ENCODE data around the gene GRB10.

Gene GRB10

DNA sequence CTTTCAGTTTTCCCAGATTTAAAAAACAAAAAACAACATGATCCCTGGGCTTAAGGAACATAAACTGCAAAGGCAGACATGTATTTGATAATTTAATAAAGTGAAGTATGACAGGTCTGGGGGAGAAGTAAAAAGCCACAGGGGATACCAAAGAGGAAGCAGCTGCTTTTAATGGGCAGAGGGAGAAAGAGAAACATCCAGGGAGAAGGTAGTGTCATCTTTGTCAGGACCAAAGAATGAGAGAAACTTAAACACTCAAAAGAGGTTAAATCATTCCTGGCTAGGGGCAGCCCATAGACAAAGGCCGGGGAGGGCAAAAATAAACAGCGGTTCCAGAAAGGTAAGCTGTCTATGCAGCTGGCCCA is 94.5 kb downstream of the GRB10 start:
- no peak overlapping the region for H3K27ac ChIP-seq (ENCODE audit: low read depth, low read length)
- H3K36me3 ChIP-seq (ENCODE audit: control insufficient read depth, insufficient read depth, low read length): peaks cover 15% of the 10 kb centered on the region
- no peak overlapping the region for H3K4me3 ChIP-seq (ENCODE audit: low read depth, low read length)
- H3K4me1 ChIP-seq (ENCODE audit: control insufficient read depth, insufficient read depth, low read length): no peaks in the 10 kb centered on the region
- H3K9me3 ChIP-seq (ENCODE audit: control insufficient read depth, insufficient read depth, low read depth, low read length): no peaks in the 10 kb centered on the region
- no peaks in the 10 kb centered on the region for H3K27me3 ChIP-seq (ENCODE audit: control insufficient read depth, insufficient read depth, low read length)
- no peak overlapping the region for H3K9ac ChIP-seq (ENCODE audit: low read length)

- Histone ChIP-seq H3K4me3 (ENCODE audit: low read depth, low read length) (no peak overlapping the region), H3K9me3 (ENCODE audit: control insufficient read depth, insufficient read depth, low read depth, low read length) (no peaks in the 10 kb centered on the region), H3K36me3 (ENCODE audit: control insufficient read depth, insufficient read depth, low read length) (peaks cover 15% of the 10 kb centered on the region), H3K9ac (ENCODE audit: low read length) (no peak overlapping the region), H3K4me1 (ENCODE audit: control insufficient read depth, insufficient read depth, low read length) (no peaks in the 10 kb centered on the region), H3K27me3 (ENCODE audit: control insufficient read depth, insufficient read depth, low read length) (no peaks in the 10 kb centered on the region), H3K27ac (ENCODE audit: low read depth, low read length) (no peak overlapping the region)
Measured at GRCh38 chr7:50687575-50688225, 95.0 kb downstream of the GRB10 start.

- Histone ChIP-seq H3K27ac (ENCODE audit: low read depth, low read length) (no peak overlapping the region), H3K36me3 (ENCODE audit: control insufficient read depth, insufficient read depth, low read length) (peaks cover 15% of the 10 kb centered on the region)
Measured at GRCh38 chr7:50687096-50687495, 95.6 kb downstream of the GRB10 start.

GRCh38 chr7:50685135-50686065 is 97.3 kb downstream of the GRB10 start:
- H3K27ac ChIP-seq (ENCODE audit: low read depth, low read length): no peak overlapping the region
- peaks cover 15% of the 10 kb centered on the region for H3K36me3 ChIP-seq (ENCODE audit: control insufficient read depth, insufficient read depth, low read length)
- no peaks in the 10 kb centered on the region for H3K9me3 ChIP-seq (ENCODE audit: control insufficient read depth, insufficient read depth, low read depth, low read length)
- no peaks in the 10 kb centered on the region for H3K27me3 ChIP-seq (ENCODE audit: control insufficient read depth, insufficient read depth, low read length)
- H3K4me3 ChIP-seq (ENCODE audit: low read depth, low read length): no peak overlapping the region
- H3K9ac ChIP-seq (ENCODE audit: low read length): no peak overlapping the region
- H3K4me1 ChIP-seq (ENCODE audit: control insufficient read depth, insufficient read depth, low read length): peaks cover 15% of the 10 kb centered on the region

More at GRCh38 chr7:50687096-50687495, 95.6 kb downstream of the GRB10 start:
- H3K9me3 ChIP-seq (ENCODE audit: control insufficient read depth, insufficient read depth, low read depth, low read length): no peaks in the 10 kb centered on the region
- H3K27me3 ChIP-seq (ENCODE audit: control insufficient read depth, insufficient read depth, low read length): no peaks in the 10 kb centered on the region
- H3K4me3 ChIP-seq (ENCODE audit: low read depth, low read length): no peak overlapping the region
- peaks cover 2% of the 10 kb centered on the region; the same call in 1 of the 2 replicates for H3K4me1 ChIP-seq (ENCODE audit: control insufficient read depth, insufficient read depth, low read length)
- no peak overlapping the region for H3K9ac ChIP-seq (ENCODE audit: low read length)

GRCh38 chr7:50684713-50685075 is 98.0 kb downstream of the GRB10 start:
- Histone ChIP-seq H3K9ac (ENCODE audit: low read length) (no peak overlapping the region), H3K9me3 (ENCODE audit: control insufficient read depth, insufficient read depth, low read depth, low read length) (no peaks in the 10 kb centered on the region), H3K27ac (ENCODE audit: low read depth, low read length) (no peak overlapping the region), H3K4me1 (ENCODE audit: control insufficient read depth, insufficient read depth, low read length) (peaks cover 15% of the 10 kb centered on the region), H3K4me3 (ENCODE audit: low read depth, low read length) (no peak overlapping the region), H3K27me3 (ENCODE audit: control insufficient read depth, insufficient read depth, low read length) (no peaks in the 10 kb centered on the region), H3K36me3 (ENCODE audit: control insufficient read depth, insufficient read depth, low read length) (peaks cover 15% of the 10 kb centered on the region)

GRCh38 chr7:50684011-50684712 is 98.5 kb downstream of the GRB10 start:
- H3K36me3 ChIP-seq (ENCODE audit: control insufficient read depth, insufficient read depth, low read length): peaks cover 12% of the 10 kb centered on the region
- H3K9ac ChIP-seq (ENCODE audit: low read length): no peak overlapping the region
- no peak overlapping the region for H3K4me3 ChIP-seq (ENCODE audit: low read depth, low read length)
- H3K27ac ChIP-seq (ENCODE audit: low read depth, low read length): no peak overlapping the region
- peaks cover 15% of the 10 kb centered on the region for H3K4me1 ChIP-seq (ENCODE audit: control insufficient read depth, insufficient read depth, low read length)
- H3K9me3 ChIP-seq (ENCODE audit: control insufficient read depth, insufficient read depth, low read depth, low read length): no peaks in the 10 kb centered on the region
- no peaks in the 10 kb centered on the region for H3K27me3 ChIP-seq (ENCODE audit: control insufficient read depth, insufficient read depth, low read length)

DNA sequence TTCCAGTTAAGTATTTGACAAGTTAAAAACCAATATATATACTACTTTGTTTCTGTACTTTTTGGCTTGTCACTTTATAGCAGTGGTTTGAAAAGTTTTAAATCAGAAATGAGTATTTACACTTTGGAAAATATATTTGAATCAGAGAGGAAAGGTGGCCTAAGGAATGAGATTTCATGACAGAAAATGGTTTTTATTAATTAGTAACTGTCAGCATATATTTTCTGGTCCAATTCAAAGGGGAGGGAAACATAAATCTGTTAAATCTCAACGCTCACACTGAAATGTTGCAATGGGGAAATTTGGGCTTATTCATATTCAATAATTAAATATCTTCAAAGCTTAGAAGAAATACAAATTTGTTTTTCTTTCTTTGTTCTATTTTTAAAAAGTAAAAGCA is 100.1 kb downstream of the GRB10 start:
- H3K27ac ChIP-seq (ENCODE audit: low read depth, low read length): no peak overlapping the region

GRCh38 chr7:50682079-50682478 is 100.6 kb downstream of the GRB10 start:
- no peak overlapping the region for H3K4me3 ChIP-seq (ENCODE audit: low read depth, low read length)
- no peaks in the 10 kb centered on the region for H3K9me3 ChIP-seq (ENCODE audit: control insufficient read depth, insufficient read depth, low read depth, low read length)
- peaks cover under 1% of the 10 kb centered on the region; the same call in 1 of the 2 replicates for H3K36me3 ChIP-seq (ENCODE audit: control insufficient read depth, insufficient read depth, low read length)
- no peak overlapping the region for H3K27ac ChIP-seq (ENCODE audit: low read depth, low read length)
- no peaks in the 10 kb centered on the region for H3K27me3 ChIP-seq (ENCODE audit: control insufficient read depth, insufficient read depth, low read length)
- peaks cover 21% of the 10 kb centered on the region for H3K4me1 ChIP-seq (ENCODE audit: control insufficient read depth, insufficient read depth, low read length)
- no peak overlapping the region for H3K9ac ChIP-seq (ENCODE audit: low read length)

More for the DNA sequence above, 100.1 kb downstream of the GRB10 start:
- peaks cover 17% of the 10 kb centered on the region for H3K4me1 ChIP-seq (ENCODE audit: control insufficient read depth, insufficient read depth, low read length)
- no peak overlapping the region for H3K4me3 ChIP-seq (ENCODE audit: low read depth, low read length)
- H3K9ac ChIP-seq (ENCODE audit: low read length): no peak overlapping the region
- no peaks in the 10 kb centered on the region for H3K27me3 ChIP-seq (ENCODE audit: control insufficient read depth, insufficient read depth, low read length)
- H3K9me3 ChIP-seq (ENCODE audit: control insufficient read depth, insufficient read depth, low read depth, low read length): no peaks in the 10 kb centered on the region
- H3K36me3 ChIP-seq (ENCODE audit: control insufficient read depth, insufficient read depth, low read length): peaks cover 5% of the 10 kb centered on the region

DNA sequence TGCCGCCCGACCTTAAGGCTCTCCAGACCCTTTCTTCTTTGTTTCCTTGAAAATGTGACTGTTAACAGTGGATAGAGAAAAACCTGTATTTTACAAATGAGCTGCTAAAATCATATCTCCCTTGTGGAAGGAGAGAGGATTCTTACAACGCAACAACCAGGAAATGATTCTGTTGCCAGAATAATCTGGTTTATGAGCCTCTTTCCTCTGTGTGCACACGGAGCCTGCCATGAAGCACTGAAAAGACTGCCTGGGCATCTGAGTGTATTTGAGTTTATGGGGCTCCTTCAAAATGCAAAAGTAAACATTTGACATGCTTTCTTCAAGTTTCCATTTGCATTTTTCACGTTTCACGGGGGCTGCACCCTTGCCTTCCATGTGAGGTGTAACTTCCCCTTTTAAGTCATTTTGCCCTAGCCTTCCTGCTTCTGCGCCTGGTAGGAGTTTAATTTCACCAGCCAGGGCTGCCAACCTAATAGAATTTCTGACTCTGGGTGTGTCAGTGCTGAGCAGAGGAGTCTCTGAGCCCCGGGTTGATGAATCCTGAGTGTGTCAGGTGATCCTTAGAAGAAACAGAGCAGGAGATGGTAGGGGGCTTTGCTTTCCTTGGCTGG is 101.2 kb downstream of the GRB10 start:
- H3K9ac ChIP-seq (ENCODE audit: low read length): no peak overlapping the region
- peaks cover 21% of the 10 kb centered on the region for H3K4me1 ChIP-seq (ENCODE audit: control insufficient read depth, insufficient read depth, low read length)
- no peaks in the 10 kb centered on the region for H3K9me3 ChIP-seq (ENCODE audit: control insufficient read depth, insufficient read depth, low read depth, low read length)
- no peak overlapping the region for H3K4me3 ChIP-seq (ENCODE audit: low read depth, low read length)
- no peaks in the 10 kb centered on the region for H3K27me3 ChIP-seq (ENCODE audit: control insufficient read depth, insufficient read depth, low read length)
- no peak overlapping the region for H3K27ac ChIP-seq (ENCODE audit: low read depth, low read length)
- no peaks in the 10 kb centered on the region for H3K36me3 ChIP-seq (ENCODE audit: control insufficient read depth, insufficient read depth, low read length)

- Histone ChIP-seq H3K4me3 (ENCODE audit: low read depth, low read length) (no peak overlapping the region), H3K27ac (ENCODE audit: low read depth, low read length) (no peak overlapping the region), H3K4me1 (ENCODE audit: control insufficient read depth, insufficient read depth, low read length) (peaks cover 21% of the 10 kb centered on the region), H3K27me3 (ENCODE audit: control insufficient read depth, insufficient read depth, low read length) (no peaks in the 10 kb centered on the region), H3K9me3 (ENCODE audit: control insufficient read depth, insufficient read depth, low read depth, low read length) (no peaks in the 10 kb centered on the region), H3K9ac (ENCODE audit: low read length) (no peak overlapping the region), H3K36me3 (ENCODE audit: control insufficient read depth, insufficient read depth, low read length) (peaks cover 8% of the 10 kb centered on the region)
Measured at GRCh38 chr7:50679218-50680007, 103.3 kb downstream of the GRB10 start.
